ENCODE data around the gene AQP2. TPM values are rescaled to one million over a fixed set of nuclear protein-coding genes. Genes with fewer than 3 reads are reported as not detected.

AQP2 gene
- total RNA-seq, 5 donors from 2014 or later (not counting 1 experiment from before 2014, with no cell fraction given): not detected

GRCh38 chr12:49974231-49974675, 23.7 kb downstream of the AQP2 start:
- no peak overlapping the region for H3K27ac ChIP-seq (ENCODE audit: low read length)

GRCh38 chr12:49974677-49975317, 24.3 kb downstream of the AQP2 start:
- H3K27ac ChIP-seq (ENCODE audit: low read length): no peak overlapping the region
- H3K36me3 ChIP-seq (ENCODE audit: control insufficient read depth in 2 of 2, extremely low read depth in 1 of 2, insufficient read depth in 1 of 2, low read length in 1 of 2): no peaks in the 10 kb centered on the region
- H3K4me1 ChIP-seq (ENCODE audit: control insufficient read depth in 1 of 2, extremely low read depth in 1 of 2, insufficient read depth in 2 of 2, low read length in 2 of 2): no peaks in the 10 kb centered on the region
- Mint-ChIP-seq H3K27ac (no peak overlapping the region), H3K36me3 (no peaks in the 10 kb centered on the region), H3K27me3 (no peaks in the 10 kb centered on the region), H3K9me3 (no peaks in the 10 kb centered on the region), H3K4me1 (no peaks in the 10 kb centered on the region), H3K4me3 (no peak overlapping the region)
- ATAC-seq (replicated peaks in 1 of 4) (no peak), DNase-seq (no peak)
- CTCF ChIA-PET: no interaction called here
- 89% methylated on average over 7 of the region's 8 CpGs for WGBS (ENCODE audit: insufficient coverage)
- H3K9me3 ChIP-seq: no peaks in the 10 kb centered on the region
- POLR2A ChIA-PET: no interaction called here
- H3K4me3 ChIP-seq (ENCODE audit: control insufficient read depth in 1 of 2, extremely low read depth in 1 of 2, low read length in 1 of 2): no peak overlapping the region
- H3K27me3 ChIP-seq (replicated peaks in 1 of 2; ENCODE audit: control insufficient read depth in 2 of 2, extremely low read depth in 1 of 2, insufficient read depth in 2 of 2, low read length in 1 of 2): peaks cover 0 to 27% of the 10 kb centered on the region in 2 experiments

More at GRCh38 chr12:49974231-49974675, 23.7 kb downstream of the AQP2 start:
- no peaks in the 10 kb centered on the region for H3K4me1 Mint-ChIP-seq
- H3K27me3 Mint-ChIP-seq: no peaks in the 10 kb centered on the region
- no peaks in the 10 kb centered on the region for H3K9me3 Mint-ChIP-seq
- H3K36me3 Mint-ChIP-seq: no peaks in the 10 kb centered on the region
- 94% methylated on average over 15 of the region's 15 CpGs for WGBS (ENCODE audit: insufficient coverage)
- no peaks in the 10 kb centered on the region for H3K36me3 ChIP-seq (ENCODE audit: control insufficient read depth in 2 of 2, extremely low read depth in 1 of 2, insufficient read depth in 1 of 2, low read length in 1 of 2)
- no peaks in the 10 kb centered on the region for H3K4me1 ChIP-seq (ENCODE audit: control insufficient read depth in 1 of 2, extremely low read depth in 1 of 2, insufficient read depth in 2 of 2, low read length in 2 of 2)
- H3K27me3 ChIP-seq (replicated peaks in 1 of 2; ENCODE audit: control insufficient read depth in 2 of 2, extremely low read depth in 1 of 2, insufficient read depth in 2 of 2, low read length in 1 of 2): peaks cover 0 to 32% of the 10 kb centered on the region in 2 experiments
- ChIA-PET POLR2A (no interaction called here), CTCF (no interaction called here)
- DNase-seq (no peak), ATAC-seq (replicated peaks in 1 of 4) (peak in 1 of 4 experiments; percentile 13)
- H3K4me3 ChIP-seq (ENCODE audit: control insufficient read depth in 1 of 2, extremely low read depth in 1 of 2, low read length in 1 of 2): no peak overlapping the region
- no peak overlapping the region for H3K27ac Mint-ChIP-seq
- H3K4me3 Mint-ChIP-seq: no peak overlapping the region
- no peaks in the 10 kb centered on the region for H3K9me3 ChIP-seq

GRCh38 chr12:49975318-49975761, 24.8 kb downstream of the AQP2 start:
- no peak overlapping the region for H3K27ac Mint-ChIP-seq
- 75% methylated on average over 10 of the region's 17 CpGs for WGBS (ENCODE audit: insufficient coverage)
- H3K4me3 ChIP-seq (ENCODE audit: control insufficient read depth in 1 of 2, extremely low read depth in 1 of 2, low read length in 1 of 2): no peak overlapping the region
- DNase-seq (no peak), ATAC-seq (replicated peaks in 1 of 4) (no peak)
- H3K9me3 ChIP-seq: no peaks in the 10 kb centered on the region
- no peaks in the 10 kb centered on the region for H3K36me3 Mint-ChIP-seq
- peaks cover 0 to 21% of the 10 kb centered on the region in 2 experiments for H3K27me3 ChIP-seq (replicated peaks in 1 of 2; ENCODE audit: control insufficient read depth in 2 of 2, extremely low read depth in 1 of 2, insufficient read depth in 2 of 2, low read length in 1 of 2)
- H3K27ac ChIP-seq (ENCODE audit: low read length): no peak overlapping the region
- no peaks in the 10 kb centered on the region for H3K9me3 Mint-ChIP-seq
- H3K4me1 ChIP-seq (ENCODE audit: control insufficient read depth in 1 of 2, extremely low read depth in 1 of 2, insufficient read depth in 2 of 2, low read length in 2 of 2): no peaks in the 10 kb centered on the region
- H3K27me3 Mint-ChIP-seq: no peaks in the 10 kb centered on the region
- ChIA-PET CTCF (no interaction called here), POLR2A (no interaction called here)
- no peaks in the 10 kb centered on the region for H3K4me1 Mint-ChIP-seq
- no peak overlapping the region for H3K4me3 Mint-ChIP-seq
- no peaks in the 10 kb centered on the region for H3K36me3 ChIP-seq (ENCODE audit: control insufficient read depth in 2 of 2, extremely low read depth in 1 of 2, insufficient read depth in 1 of 2, low read length in 1 of 2)

DNA sequence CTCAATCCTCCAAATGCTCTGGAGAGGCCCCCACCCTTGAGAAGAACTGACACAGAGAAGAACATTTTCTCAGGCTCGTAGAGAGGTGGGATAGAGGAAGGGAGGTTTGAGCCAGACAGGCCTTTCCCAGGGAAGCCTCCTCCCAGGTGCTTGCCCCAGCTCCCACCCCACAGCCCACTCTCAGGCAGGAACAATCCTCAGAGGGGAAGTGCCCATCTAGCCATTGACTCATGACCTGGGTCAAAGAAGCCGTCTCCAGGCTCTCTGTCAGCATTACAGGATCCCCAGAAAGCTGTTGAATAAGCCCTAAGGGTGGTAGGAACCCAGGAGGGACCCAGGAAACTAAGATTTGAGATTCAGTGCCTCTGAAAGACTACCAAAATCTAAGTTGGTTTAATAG, 26.0 kb downstream of the AQP2 start:
- Histone ChIP-seq H3K27me3 (replicated peaks in 1 of 2; ENCODE audit: control insufficient read depth in 2 of 2, extremely low read depth in 1 of 2, insufficient read depth in 2 of 2, low read length in 1 of 2) (peaks cover 0 to 12% of the 10 kb centered on the region in 2 experiments), H3K27ac (ENCODE audit: low read length) (no peak overlapping the region), H3K9me3 (no peaks in the 10 kb centered on the region), H3K36me3 (ENCODE audit: control insufficient read depth in 2 of 2, extremely low read depth in 1 of 2, insufficient read depth in 1 of 2, low read length in 1 of 2) (no peaks in the 10 kb centered on the region), H3K4me1 (ENCODE audit: control insufficient read depth in 1 of 2, extremely low read depth in 1 of 2, insufficient read depth in 2 of 2, low read length in 2 of 2) (no peaks in the 10 kb centered on the region), H3K4me3 (ENCODE audit: control insufficient read depth in 1 of 2, extremely low read depth in 1 of 2, low read length in 1 of 2) (no peak overlapping the region)
- Mint-ChIP-seq H3K4me1 (no peaks in the 10 kb centered on the region), H3K27me3 (no peaks in the 10 kb centered on the region), H3K9me3 (no peaks in the 10 kb centered on the region), H3K36me3 (no peaks in the 10 kb centered on the region), H3K27ac (no peak overlapping the region), H3K4me3 (no peak overlapping the region)
- CTCF ChIA-PET: no interaction called here
- WGBS (ENCODE audit: insufficient coverage): 86% methylated on average over 1 of the region's 2 CpGs
- ATAC-seq (replicated peaks in 1 of 4): no peak
- DNase-seq: no peak
- POLR2A ChIA-PET: no interaction called here

DNA sequence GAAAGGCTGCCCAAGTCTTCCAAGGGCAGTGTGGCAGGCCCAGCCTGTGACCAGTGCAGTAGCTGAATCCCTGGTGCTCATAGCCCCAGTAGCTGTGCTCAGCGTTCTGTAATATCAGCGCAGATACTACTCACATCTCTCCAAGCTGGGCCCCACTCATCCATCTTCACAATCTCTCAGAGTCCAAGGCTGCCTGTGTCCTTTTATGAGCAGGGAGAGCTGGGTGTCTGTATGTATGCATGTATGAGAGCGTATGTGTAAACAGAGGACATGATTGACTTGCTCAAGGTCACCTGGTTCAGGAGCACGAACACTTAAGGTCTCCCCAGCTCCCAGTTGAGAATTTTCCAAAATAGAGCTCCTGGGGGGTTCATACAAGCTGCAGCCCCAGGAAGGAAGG, 27.6 kb downstream of the AQP2 start:
- no peak overlapping the region for H3K4me3 ChIP-seq (ENCODE audit: control insufficient read depth in 1 of 2, extremely low read depth in 1 of 2, low read length in 1 of 2)
- ATAC-seq (replicated peaks in 1 of 4) (no peak), DNase-seq (no peak)
- WGBS (ENCODE audit: insufficient coverage): 75% methylated on average over 2 of the region's 4 CpGs
- H3K27me3 ChIP-seq (replicated peaks in 1 of 2; ENCODE audit: control insufficient read depth in 2 of 2, extremely low read depth in 1 of 2, insufficient read depth in 2 of 2, low read length in 1 of 2): peaks cover 0 to 3% of the 10 kb centered on the region in 2 experiments
- no peaks in the 10 kb centered on the region for H3K36me3 ChIP-seq (ENCODE audit: control insufficient read depth in 2 of 2, extremely low read depth in 1 of 2, insufficient read depth in 1 of 2, low read length in 1 of 2)
- Mint-ChIP-seq H3K27me3 (no peaks in the 10 kb centered on the region), H3K4me3 (no peak overlapping the region), H3K27ac (no peak overlapping the region), H3K4me1 (no peaks in the 10 kb centered on the region), H3K36me3 (no peaks in the 10 kb centered on the region), H3K9me3 (no peaks in the 10 kb centered on the region)
- no peaks in the 10 kb centered on the region for H3K9me3 ChIP-seq
- no peaks in the 10 kb centered on the region for H3K4me1 ChIP-seq (ENCODE audit: control insufficient read depth in 1 of 2, extremely low read depth in 1 of 2, insufficient read depth in 2 of 2, low read length in 2 of 2)
- no peak overlapping the region for H3K27ac ChIP-seq (ENCODE audit: low read length)
- POLR2A ChIA-PET: no interaction called here
- CTCF ChIA-PET: interaction anchor here (0.6 to 1.1 kb wide), 2 partner anchors 10 to 11 kb away, joined by 4 to 5 read pairs; no protein-coding TSS in a partner anchor

DNA sequence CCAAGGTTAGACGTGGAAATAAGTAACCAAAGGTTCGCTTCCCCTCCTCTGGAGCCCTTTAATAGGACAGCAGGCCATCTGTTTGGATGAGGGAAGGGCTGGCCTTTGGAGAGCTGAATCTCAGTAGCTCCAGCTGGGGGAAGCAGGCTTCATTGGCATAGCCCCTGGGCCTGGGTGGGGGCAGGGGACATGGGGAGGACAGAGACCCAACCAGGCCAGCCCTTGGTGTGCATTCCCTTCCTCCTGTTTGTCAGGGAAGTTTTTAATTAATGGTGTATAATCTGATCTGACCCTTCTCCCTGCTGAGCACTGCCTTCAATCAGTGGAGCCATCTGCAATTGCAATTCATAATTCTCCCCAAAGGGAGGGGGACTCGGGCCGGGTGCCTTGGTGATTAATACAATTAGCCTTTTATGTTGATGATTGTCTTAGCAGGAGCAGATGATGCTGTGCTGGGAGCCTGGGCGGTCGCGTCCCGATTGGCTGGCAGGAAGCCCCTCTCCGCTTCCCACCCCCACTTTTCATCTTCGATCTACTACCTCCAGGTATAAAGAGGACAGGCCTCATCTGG, 28.6 kb downstream of the AQP2 start:
- Mint-ChIP-seq H3K4me3 (no peak overlapping the region), H3K4me1 (no peaks in the 10 kb centered on the region), H3K27me3 (no peaks in the 10 kb centered on the region), H3K27ac (no peak overlapping the region), H3K9me3 (no peaks in the 10 kb centered on the region), H3K36me3 (no peaks in the 10 kb centered on the region)
- CTCF ChIA-PET: interaction anchor here (0.6 to 1.1 kb wide), 3 partner anchors 12 to 261 kb away, joined by 3 to 5 read pairs (median 4); no protein-coding TSS in a partner anchor
- WGBS (ENCODE audit: insufficient coverage): 93% methylated on average over 2 of the region's 10 CpGs
- no peaks in the 10 kb centered on the region for H3K36me3 ChIP-seq (ENCODE audit: control insufficient read depth in 2 of 2, extremely low read depth in 1 of 2, insufficient read depth in 1 of 2, low read length in 1 of 2)
- H3K9me3 ChIP-seq: no peaks in the 10 kb centered on the region
- DNase-seq (no peak), ATAC-seq (replicated peaks in 1 of 4) (no peak)
- H3K27ac ChIP-seq (ENCODE audit: low read length): no peak overlapping the region
- peaks cover 0 to 3% of the 10 kb centered on the region in 2 experiments for H3K27me3 ChIP-seq (replicated peaks in 1 of 2; ENCODE audit: control insufficient read depth in 2 of 2, extremely low read depth in 1 of 2, insufficient read depth in 2 of 2, low read length in 1 of 2)
- H3K4me1 ChIP-seq (ENCODE audit: control insufficient read depth in 1 of 2, extremely low read depth in 1 of 2, insufficient read depth in 2 of 2, low read length in 2 of 2): no peaks in the 10 kb centered on the region
- no peak overlapping the region for H3K4me3 ChIP-seq (ENCODE audit: control insufficient read depth in 1 of 2, extremely low read depth in 1 of 2, low read length in 1 of 2)
- POLR2A ChIA-PET: interaction anchor here in 1 of 2 donors (0.5 kb wide), 1 partner anchor 203 kb away, joined by 3 read pairs; no protein-coding TSS in a partner anchor

All from T-cell (primary cell).